ENCODE data around the gene SLC27A6.

GRCh38 chr5:129041196-129041881 is 76.1 kb downstream of the SLC27A6 start:
- TF ChIP-seq EP300 (IDR thresholded peaks at IDR 0.05; ENCODE audit: borderline replicate concordance in 1 of 2, low read depth in 1 of 2, low read length in 1 of 2) (no peak), CTCF (IDR thresholded peaks at IDR 0.05) (no peak), TAF1 (IDR thresholded peaks at IDR 0.05; ENCODE audit: borderline replicate concordance, low read depth, low read length) (no peak), USF1 (IDR thresholded peaks at IDR 0.05; ENCODE audit: borderline replicate concordance, low read depth) (no peak), EZH2phosphoT487 (IDR thresholded peaks at IDR 0.05; ENCODE audit: borderline replicate concordance, low read depth) (no peak), ELF1 (IDR thresholded peaks at IDR 0.05) (no peak), NFIC (IDR thresholded peaks at IDR 0.05; ENCODE audit: borderline replicate concordance) (no peak), RXRA (IDR thresholded peaks at IDR 0.05; ENCODE audit: borderline replicate concordance, low read depth) (no peak), SMC3 (IDR thresholded peaks at IDR 0.05; ENCODE audit: low read depth, low read length) (no peak), POLR2AphosphoS5 (IDR thresholded peaks at IDR 0.05; ENCODE audit: low read depth, low read length) (no peak), NRF1 (IDR thresholded peaks at IDR 0.05; ENCODE audit: low read depth, low read length) (no peak), JUND (IDR thresholded peaks at IDR 0.05) (no peak), YY1 (IDR thresholded peaks at IDR 0.05; ENCODE audit: low read depth) (no peak)
- TF ChIP-seq, protein P1, sequence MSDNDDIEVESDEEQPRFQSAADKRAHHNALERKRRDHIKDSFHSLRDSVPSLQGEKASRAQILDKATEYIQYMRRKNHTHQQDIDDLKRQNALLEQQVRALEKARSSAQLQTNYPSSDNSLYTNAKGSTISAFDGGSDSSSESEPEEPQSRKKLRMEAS (IDR thresholded peaks at IDR 0.05; ENCODE audit: low read depth) = no peak

Data from SK-N-SH (cell line).